ENCODE results near the gene CDKN2B.
"Not testable (repeated sequence)": the region's sequence is repeated elsewhere in the genome, so short reads cannot be mapped to it uniquely, and the experiment has no call there.

Gene CDKN2B

DNA sequence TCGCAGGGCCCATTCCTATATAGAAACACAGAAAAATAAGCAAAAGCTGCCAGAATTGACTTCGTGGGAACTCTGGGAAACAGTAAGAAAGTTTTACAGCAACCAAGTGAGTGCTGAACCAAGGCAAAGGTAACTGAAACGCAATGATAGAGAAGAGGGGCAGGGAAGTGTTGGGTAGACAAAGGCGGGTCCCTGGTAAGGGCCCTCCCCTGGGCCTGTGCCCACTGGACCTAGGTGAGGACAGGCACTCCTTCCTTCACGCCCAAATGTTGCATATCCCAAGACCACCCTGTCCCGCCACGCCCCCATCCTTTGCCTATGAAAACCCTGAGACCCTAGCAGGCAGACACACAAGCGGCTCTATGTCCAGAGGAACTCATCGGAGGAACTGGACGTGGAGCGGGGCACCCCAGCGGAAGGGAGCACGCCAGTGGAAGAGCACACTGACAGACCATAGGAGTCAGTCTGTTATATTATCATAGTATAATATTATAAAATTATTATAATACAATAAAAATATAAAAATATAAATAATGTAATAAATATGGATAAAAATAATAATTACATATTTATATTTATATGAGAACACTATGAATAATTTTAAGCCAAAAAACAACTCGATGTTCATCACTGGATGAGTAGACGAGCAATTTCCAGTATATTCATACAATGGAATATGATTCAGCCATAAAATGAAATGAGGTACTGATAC lies 42.8 kb downstream of the CDKN2B start:
- H3K27ac ChIP-seq: no peak overlapping the region
- no peak for TF ChIP-seq ZFX (IDR thresholded peaks at IDR 0.05)
- TF ChIP-seq, protein P1, sequence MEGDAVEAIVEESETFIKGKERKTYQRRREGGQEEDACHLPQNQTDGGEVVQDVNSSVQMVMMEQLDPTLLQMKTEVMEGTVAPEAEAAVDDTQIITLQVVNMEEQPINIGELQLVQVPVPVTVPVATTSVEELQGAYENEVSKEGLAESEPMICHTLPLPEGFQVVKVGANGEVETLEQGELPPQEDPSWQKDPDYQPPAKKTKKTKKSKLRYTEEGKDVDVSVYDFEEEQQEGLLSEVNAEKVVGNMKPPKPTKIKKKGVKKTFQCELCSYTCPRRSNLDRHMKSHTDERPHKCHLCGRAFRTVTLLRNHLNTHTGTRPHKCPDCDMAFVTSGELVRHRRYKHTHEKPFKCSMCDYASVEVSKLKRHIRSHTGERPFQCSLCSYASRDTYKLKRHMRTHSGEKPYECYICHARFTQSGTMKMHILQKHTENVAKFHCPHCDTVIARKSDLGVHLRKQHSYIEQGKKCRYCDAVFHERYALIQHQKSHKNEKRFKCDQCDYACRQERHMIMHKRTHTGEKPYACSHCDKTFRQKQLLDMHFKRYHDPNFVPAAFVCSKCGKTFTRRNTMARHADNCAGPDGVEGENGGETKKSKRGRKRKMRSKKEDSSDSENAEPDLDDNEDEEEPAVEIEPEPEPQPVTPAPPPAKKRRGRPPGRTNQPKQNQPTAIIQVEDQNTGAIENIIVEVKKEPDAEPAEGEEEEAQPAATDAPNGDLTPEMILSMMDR (conservative IDR thresholded peaks at IDR 0.05): no peak

DNA sequence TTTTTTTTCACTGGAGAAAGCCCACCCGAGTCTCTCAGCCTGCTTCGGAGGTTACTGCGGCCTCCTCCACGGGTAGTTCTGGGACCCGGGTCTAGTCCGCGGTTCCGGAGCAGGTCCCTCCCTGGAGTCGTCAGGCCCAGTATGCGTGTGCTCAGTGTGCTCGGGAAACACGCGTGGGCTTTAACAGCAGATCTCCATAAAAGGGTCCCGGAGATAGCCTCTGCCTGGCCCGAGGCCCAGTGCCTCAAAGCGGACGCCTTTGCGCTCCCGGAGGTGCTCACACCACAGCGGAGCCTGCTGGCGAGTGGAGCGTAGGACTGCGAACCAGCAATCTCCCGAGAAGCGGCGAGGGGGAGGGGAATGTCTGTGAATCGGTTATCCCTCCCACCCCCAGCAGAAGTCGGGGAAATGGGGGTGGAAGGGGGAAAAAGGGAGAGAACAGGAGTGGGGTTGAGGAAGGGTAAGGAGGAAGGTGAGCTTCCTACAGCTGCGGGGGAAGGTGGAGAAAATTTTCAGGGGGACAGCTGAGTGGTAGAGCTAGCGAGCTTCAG lies 43.6 kb downstream of the CDKN2B start:
- no peak overlapping the region for H3K27ac ChIP-seq
- TF ChIP-seq, protein P1 (conservative IDR thresholded peaks at IDR 0.05): no peak
- TF ChIP-seq ZFX (IDR thresholded peaks at IDR 0.05): no peak

DNA sequence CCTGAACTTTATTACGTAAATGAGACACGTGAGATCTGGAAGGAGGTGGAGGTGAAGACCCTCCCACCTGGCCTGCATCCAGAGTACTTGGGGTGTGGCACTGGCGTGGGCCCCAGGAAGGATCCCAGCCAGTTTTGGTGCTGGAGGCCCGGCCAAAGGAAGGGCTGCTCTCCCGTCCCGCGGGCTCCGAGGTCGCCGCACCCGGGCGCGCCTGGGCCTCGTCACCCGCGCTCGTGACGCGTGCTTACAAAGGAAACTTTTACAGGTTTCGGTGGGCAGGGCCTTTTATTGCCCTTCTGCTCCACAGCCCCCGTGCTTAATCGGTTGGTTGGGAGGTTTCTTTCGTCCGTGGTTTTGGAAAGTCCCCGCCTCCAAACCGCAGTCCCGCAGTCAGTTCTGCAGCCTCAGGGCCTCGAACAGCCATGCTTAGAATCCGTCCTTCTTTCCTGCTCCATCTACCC lies 44.1 kb downstream of the CDKN2B start:
- no peak overlapping the region for H3K27ac ChIP-seq
- no peak for TF ChIP-seq ZFX (IDR thresholded peaks at IDR 0.05)
- TF ChIP-seq, protein P1 (conservative IDR thresholded peaks at IDR 0.05): no peak

DNA sequence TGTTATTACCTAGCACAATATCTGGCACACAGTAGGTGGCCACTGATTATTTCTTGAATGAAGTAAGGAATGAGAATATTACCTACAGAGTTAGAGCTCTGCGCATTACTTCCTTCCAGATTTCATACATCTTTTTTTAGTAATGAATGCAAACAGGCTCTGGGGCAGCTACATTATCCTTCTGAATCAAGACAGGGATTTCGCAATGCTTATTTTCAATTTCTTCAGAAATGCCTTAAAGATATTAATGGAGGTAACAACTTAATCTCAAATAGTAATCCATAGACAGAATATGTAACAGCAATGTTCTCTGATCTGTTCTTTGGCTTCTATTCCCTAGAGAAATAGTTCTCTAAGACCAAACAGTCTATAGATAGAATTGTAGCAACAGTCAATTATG lies 47.5 kb downstream of the CDKN2B start:
- no peak overlapping the region for H3K27ac ChIP-seq
- no peak for TF ChIP-seq ZFX (IDR thresholded peaks at IDR 0.05)
- TF ChIP-seq, protein P1 (conservative IDR thresholded peaks at IDR 0.05): no peak

DNA sequence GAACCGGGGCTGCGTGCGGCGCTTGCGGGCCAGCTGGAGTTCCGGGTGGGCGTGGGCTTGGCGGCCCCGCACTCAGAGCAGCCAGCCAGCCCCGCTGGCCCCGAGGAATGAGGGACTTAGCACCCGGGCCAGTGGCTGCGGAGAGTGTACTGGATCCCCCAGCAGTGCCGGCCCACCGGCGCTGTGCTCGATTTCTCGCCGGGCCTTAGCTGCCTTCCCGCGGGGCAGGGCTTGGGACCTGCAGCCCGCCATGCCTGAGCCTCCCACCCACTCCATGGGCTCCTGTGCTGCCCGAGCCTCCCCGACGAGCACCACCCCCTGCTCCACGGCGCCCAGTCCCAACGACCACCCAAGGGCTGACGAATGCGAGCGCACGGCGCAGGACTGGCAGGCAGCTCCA lies 49.8 kb downstream of the CDKN2B start:
- H3K27ac ChIP-seq: not testable (repeated sequence)

DNA sequence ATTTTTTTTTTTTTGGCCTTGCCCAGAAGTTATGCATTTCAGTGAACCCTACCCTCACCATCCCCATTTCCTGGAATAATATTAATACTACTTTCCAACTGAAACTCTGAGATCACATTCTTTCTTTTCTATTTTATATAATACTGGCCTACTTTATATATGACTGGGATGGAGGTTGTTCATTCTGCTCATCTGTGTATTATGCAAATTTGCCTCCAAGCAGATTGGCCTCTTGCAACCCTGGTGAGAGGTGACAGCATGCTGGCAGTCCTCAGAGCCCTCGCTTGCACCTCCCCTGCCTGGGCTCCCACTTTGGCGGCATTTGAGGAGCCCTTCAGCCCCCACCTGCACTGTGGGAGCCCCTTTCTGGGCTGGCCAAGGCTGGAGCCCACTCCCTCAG lies 50.3 kb downstream of the CDKN2B start:
- TF ChIP-seq, protein P1 (conservative IDR thresholded peaks at IDR 0.05): no peak
- no peak for TF ChIP-seq ZFX (IDR thresholded peaks at IDR 0.05)
- no peak overlapping the region for H3K27ac ChIP-seq
